Ecto neural progenitor cell (in vitro differentiated cells): ENCODE measurements around the gene KCNT2.

Experiments
- DNase-seq: peaks from one replicate; pipeline ENCODE4 v3.0.0-alpha.2; 2018; ENCODE audit warnings: low spot score

The KCNT2 gene

DNA sequence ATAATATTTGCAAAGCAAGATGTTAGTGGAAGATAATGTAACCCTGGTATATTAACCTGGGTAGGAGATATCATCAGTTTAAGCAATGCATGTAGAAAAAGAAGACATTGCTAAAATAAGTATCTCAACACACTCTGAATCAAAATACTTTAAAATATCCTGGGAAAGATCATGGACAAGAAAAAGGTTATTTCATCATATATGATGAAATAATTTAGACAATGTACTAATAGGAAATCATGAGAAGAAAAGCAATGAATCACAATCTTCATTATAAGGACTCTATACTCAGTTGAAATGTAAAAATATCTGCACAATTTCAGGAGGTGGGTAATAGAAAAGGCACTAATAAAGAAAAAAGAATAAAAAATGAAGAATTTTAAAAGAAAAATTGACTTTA, 158.8 kb downstream of the KCNT2 start:
- DNase-seq, result no peak

DNA sequence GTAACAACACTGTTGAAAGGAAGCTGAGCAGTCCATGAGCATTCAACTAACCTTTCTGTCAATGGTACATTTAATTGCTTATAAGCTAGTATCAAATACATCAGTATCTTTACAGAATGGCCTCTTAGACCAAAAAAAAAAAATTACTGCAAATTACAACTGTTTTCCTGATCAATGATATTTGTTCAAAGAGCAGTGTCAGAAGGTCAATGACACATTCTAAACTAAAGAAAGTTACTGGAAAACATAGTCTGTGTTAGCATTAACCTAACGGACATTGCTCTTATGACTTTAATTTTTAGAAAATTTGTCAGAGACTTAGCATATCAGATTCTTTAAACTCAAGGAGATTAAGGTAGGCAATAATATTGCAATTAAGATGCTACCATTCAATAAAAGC, 162.5 kb downstream of the KCNT2 start:
- no peak for DNase-seq

DNA sequence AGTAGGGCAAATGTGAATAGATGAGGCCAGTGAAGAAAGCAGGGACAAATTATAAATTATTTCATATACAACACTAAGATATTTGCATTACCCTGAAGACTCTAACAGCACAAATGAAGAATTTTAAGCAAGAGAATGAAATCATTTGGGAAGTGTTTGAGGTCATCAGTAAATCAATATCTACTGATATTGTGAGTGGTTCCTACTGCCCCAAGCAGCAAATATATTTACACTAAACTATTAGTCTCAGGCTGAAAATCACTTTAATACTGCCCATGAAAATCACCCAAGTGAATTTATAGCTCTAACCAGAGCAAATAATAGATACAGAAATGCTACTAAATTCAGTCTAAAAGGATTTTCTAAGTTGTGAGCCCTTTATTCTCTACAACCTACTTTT, 163.6 kb downstream of the KCNT2 start:
- DNase-seq, result no peak

DNA sequence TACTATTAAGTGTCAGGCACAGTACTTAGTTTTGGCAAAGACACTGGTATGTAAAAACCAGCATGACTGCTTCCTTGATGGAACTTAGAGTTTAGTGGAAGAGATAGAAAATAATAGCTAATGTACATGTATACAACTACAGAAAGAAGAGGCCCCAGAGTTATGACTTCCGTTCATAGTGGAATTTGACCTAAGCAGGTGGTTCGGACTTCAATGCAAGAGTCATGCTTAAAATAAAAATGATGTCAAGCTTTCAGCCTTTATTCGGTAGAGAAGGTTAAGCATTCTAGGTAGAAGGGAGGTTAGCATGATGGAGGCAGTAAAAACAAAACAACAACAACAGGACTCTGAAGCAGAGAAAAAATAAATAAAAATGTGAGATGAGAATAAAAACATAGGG, 165.9 kb downstream of the KCNT2 start:
- no peak for DNase-seq

DNA sequence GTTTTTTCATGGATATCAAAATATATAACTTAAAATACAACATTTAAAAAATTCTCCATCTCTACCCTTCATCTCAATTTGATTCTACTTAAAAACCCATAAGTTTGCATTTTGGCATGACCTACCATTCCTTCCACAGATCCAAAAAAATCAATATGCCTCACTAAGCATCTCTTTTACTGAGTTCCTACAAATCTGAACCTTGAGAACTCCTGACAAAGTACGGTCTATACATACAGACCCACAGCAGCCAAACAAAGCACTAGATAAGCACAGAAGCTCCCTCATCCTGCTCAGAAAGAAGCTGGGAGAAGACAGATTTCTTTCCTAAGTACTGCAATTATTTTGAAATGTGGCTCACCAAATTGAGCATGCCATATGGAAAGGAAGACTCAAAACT, 167.5 kb downstream of the KCNT2 start:
- DNase-seq, result no peak

DNA sequence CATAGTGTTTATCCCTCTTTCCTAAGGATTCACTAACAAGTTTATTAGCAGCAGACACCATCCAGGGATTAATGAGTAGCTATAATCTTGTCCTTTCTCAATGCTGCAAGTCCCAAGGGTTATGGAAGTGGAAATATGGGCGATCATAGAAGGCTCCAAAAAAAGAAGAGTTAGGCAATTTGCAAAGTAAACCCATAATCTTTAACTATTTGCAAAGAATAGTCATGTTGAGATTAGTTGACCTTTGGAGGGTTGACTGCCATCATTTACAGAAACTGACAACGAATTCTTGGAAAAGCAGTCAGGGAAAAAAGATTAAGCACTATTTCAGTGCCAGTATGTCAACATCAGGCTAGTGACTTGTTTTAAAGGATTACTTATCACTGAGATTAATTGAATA, 169.9 kb downstream of the KCNT2 start:
- DNase-seq, result no peak

DNA sequence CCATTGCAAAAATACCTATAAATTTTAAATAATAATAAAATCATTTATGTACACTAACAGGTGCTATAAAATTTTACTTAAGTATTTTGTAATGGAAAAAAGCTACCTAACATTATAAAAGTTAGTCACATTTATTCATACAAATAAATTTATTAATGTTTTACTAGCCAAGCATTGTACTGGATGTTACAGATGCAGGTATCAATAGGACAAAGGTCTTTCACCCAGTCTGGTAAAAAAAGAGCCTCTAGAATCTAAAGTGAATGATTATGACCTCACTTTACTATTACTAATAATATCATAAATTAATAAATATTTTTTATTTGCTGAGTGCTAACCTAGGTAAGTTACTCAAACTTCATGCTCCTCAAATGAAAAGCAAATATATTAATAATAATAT, 170.6 kb downstream of the KCNT2 start:
- DNase-seq, result no peak

DNA sequence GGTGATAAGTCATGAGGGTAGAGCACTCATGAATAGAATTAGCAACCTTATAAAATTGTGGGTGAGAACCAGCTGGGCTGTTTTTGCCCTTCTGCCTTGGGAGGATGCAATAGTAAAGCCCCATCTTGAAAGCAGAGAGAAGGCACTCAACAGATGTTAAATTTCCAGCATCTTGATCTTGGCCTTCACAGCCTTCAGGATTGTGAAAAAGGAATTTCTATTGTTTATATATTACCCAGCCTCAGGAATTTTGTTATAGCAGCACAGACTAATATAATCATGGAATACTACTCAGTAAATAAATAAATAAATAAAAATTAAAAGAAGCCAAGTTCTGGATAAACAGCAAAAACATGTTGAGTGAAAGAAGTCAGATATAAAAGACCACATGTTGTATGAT, 175.2 kb downstream of the KCNT2 start:
- DNase-seq, result no peak

DNA sequence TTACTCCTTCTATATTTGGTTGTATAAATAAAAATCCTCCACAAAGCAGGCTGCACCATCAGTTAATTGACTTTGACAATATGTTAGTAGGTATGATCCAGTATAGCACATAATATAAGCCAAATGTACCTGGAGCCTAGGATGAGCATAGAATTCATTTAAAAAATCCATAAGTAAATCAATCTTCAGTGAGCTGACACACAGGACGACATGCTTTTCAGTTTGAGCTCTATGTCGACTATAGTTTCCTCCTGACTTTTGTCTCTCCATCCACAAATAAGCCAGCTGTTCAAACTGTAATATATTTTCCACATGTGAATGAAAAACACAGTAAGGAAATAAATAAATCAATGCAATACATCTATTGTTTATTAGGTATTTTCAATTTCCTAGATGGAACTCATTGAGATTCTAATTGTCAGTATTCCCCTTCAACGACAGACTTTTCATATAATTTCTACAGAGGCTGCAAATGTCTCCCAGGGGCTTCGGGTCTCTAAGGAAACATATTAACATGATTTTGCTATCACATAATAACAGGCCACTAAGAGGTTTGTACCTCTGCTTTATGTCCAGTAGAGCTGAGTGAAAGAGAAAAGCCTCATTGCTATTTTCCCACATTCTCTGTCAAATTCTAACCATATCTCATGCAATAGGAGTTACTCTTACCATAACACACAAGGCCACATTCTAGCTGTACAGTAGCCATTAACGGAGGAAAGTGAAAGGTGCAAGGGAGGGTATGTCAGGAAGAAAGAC, 180.1 kb downstream of the KCNT2 start:
- DNase-seq, result no peak

DNA sequence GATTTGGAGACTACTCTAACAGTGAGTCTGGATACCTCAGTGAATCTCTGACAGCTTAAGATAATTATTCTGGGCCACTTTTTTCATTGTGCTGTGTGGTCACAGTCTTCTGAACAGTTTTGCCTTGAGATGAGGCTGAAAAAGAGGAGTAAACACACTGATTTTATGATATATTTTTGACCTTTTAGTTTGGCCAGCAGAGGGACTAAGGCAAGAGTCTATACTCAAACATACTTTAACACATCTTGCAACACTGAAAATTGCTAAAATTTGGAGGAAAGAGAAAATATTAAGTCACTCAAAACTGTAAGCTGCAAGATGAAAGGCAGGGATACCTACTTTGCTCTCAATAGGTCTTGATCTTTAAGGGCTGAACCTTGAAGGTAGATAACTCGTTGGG, 182.7 kb downstream of the KCNT2 start:
- DNase-seq, result no peak

DNA sequence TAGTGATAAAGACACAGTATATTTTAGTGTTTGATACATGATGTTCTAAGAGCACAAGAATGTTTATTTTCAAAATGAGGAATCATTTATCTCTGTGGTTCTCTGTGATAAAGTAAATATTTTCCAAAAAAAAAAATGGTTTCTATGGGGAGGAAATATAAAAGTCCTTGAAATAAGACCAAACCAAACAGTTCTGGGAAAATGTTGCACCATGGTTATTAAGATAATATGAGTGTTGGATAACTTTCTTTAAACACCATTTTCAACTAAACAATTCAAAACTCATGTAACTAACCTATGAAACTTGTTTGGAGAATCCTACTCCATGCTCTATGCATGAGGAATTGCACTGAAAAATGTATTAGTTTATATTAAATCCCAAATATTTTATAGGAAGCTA, 184.6 kb downstream of the KCNT2 start:
- no peak for DNase-seq

DNA sequence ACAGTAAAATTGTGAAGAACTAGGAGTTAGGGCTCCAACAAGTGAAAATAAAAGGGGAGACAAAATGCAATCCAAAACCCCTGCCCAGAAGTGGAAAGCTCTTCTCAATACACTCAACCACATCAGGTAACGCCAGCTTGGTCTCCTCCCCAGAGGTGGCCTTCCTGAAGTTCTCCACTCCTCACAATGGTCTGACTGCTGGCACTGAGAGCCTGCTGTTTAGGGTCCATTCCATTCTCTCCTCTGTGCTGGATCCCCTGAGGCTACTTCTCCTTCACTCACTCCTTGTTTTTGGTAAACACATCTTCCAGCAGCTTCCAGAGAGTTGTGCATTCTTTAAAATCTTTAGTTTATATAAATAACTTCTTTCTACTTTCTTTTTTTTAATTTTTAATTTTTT, 189.5 kb downstream of the KCNT2 start:
- DNase-seq, result no peak

DNA sequence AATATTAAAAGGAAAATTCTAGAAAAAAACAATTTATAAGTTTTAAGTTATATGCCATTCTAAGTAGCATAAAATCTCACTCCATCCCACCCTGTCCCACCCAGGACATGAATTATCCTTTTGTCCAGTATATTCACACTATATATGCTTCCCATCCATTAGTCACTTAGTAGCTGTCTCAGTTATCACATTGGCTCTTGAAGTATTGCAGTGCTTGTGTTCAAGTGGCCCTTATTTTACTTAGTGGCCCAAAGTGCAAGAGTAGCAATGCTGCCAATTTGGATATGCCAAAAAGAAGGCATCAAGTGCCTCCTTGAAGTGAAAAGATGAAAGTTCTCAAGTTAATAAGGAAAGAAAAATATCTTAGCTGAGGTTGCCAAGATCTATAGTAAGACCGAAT, 192.3 kb downstream of the KCNT2 start:
- DNase-seq, result no peak

DNA sequence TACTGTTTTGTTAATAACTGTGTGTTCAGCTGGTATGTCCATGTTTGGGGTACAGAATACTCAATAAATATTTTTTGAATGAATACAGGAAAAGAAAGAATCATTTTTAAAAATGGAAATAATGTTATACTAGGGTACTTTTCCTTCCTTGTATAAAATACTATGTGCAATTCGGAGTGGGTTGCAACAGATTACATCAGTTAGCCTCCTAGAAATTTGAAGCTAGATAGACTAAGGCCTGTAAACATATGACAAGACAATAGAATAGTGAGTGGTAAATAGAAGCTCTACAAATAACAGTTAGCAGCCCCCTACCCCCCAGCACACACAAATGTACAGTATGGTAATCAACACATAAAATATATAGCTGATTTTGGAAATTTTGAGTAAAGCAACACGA, 195.9 kb downstream of the KCNT2 start:
- DNase-seq, result no peak

DNA sequence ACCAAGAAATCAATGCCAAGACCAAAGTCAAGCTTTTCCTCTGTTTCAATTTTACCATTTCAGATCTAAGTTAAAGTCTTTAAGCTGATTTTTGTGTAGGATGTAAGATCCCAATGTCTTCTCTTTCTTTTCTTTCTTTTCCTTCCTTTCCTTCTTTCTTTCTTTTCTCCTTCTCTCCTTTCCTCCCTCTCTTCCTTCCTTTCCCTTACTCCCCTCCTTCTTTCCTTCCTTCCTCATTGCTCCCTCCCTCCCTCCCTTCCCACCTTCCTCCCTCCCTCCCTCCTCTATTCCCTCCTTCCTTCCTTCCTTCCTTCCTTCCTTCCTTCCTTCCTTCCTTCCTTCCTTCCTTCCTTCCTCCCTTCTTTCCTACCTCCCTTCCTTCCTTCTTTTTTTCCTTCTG, 197.5 kb downstream of the KCNT2 start:
- no peak for DNase-seq

DNA sequence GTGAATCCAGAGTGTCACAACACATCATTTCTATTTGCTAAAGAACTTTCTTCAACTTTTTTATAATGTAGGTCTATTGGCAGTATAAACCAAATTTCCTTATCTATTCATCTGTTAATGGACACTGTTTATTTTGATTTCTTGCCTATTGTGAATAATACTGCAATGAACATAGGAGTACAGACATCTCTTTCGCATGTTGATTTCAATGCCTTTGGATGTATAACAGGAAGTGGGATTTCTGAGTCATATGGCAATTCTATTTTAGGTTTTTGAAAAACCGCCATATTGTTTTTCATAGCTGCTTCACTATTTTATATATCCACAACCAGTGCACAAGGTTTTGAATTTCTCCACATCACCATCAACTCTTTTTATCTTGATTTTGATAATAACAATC, 198.7 kb downstream of the KCNT2 start:
- DNase-seq, result no peak

DNA sequence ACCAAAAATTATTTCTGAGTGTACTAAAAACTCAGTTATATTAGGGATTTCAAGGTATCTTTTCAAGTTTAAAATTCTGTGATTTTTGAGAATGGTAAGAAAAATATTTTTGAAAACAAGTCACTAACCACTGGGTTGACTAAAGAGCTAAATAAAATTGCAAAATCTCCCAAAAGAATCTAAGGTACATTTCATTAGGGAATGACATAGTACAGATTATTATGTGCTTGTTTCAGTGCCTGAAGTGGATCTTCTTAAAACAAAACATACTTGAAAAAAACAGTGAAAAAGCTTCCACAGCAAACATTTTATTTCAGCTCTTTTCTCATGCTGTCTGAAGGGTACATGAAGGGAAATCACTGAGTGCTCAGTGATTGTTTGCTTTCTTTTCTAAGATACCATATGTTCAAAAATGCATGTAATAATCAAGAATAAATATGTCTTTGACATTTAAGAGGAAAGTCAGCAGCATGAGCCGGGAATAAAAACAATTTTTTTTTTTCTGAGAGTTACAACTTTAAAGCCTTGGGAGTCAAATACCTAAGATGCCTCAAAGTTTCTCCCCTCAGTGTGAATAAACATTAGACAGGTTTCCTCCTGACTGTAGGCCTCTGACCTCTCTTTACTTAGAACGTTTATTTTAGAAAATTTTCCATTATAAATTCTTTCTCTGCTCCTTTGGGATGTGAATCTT, 200.7 kb downstream of the KCNT2 start:
- no peak for DNase-seq

DNA sequence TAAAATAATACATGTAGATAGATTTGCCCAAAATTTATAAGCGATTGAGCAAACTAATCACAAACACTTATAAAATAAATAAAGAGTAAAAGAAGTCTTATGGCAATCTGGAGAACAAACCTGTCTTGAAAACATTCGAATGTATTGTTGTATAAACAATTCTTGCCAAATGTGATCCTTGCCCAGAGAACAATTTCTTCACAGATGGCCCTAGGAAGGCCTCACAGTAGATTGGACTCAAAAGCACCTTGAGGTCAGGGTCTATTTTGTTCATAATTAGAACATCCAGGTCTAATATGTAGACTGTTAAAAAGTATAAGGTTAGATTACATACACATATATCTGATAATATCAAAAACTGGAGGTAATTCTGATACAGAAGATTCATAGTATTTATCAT, 202.4 kb downstream of the KCNT2 start:
- DNase-seq, result no peak

DNA sequence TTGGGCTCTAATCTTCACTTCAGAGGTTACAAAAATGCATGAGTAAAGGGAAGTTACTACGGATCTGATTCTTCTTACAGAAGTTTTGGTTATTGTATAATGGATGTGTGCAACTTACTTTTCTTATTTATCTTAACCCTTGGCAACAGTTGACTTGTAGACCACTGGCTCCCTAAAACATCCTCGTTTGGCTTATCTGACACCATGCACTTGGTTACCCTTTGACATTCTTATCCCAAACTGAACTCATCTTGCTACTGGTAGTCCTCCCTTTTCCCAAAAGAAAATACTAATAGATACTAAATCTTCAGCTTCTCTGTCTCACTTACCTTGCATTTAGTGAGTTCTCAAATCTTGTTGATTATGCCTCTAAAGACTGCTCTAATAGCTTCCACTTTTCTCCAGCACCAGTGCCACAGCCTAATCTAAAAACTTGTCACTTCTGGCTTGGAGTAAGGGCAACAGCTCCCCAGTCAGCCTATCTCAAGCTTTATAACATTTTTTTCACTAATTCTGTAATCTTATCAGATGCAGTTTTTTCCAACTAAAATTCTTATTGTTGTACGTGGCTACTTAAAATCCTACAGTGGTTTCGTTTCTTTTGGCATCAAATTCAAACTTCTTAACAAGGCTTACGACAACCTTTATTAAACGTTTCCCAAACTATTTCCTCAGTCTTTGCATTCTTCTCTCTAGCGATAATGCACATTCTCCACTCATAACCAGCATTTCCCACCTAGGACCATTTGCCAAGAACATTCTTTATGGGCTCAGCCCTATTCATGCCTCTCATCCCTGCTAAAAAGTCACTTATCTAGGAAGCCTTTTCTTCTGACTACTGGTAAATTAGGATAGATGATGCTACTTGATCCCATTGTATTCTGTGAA, 204.2 kb downstream of the KCNT2 start:
- no peak for DNase-seq

DNA sequence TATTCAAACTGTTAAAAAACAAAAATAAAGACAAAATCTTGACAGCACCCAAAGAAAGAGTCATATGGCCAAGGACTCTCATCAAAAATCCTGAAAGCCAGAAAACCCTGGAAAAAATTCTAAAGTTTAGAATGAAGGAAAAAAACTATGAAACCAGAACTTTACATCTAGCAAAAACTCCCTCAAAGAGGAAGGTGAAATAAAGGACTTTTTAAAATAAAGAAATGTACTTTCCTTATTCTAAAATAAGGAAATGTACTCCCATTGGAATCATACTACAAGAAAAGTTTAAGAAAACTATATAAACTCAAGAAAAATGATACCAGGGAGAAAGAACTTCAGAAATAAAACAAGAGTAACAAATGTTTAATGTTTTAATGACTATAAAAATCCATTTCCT, 206.3 kb downstream of the KCNT2 start:
- DNase-seq, result no peak

DNA sequence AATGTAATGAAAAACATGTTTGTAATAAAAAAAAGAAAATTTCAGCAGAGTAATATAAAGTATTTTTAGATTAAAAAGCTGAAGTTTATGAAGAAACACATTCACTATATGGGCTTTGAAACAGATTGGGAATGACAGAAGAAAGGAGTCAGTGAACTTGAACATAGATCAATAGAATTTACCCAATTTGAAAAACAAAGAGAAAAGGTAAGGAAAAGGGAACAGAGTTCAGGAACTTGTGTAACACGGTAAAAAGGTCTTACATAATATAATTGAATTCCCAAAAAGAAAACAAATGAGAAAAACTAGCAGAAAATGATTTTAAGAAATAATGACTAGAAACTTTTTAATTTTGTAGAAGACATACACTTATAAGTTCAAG, 206.8 kb downstream of the KCNT2 start:
- no peak for DNase-seq

DNA sequence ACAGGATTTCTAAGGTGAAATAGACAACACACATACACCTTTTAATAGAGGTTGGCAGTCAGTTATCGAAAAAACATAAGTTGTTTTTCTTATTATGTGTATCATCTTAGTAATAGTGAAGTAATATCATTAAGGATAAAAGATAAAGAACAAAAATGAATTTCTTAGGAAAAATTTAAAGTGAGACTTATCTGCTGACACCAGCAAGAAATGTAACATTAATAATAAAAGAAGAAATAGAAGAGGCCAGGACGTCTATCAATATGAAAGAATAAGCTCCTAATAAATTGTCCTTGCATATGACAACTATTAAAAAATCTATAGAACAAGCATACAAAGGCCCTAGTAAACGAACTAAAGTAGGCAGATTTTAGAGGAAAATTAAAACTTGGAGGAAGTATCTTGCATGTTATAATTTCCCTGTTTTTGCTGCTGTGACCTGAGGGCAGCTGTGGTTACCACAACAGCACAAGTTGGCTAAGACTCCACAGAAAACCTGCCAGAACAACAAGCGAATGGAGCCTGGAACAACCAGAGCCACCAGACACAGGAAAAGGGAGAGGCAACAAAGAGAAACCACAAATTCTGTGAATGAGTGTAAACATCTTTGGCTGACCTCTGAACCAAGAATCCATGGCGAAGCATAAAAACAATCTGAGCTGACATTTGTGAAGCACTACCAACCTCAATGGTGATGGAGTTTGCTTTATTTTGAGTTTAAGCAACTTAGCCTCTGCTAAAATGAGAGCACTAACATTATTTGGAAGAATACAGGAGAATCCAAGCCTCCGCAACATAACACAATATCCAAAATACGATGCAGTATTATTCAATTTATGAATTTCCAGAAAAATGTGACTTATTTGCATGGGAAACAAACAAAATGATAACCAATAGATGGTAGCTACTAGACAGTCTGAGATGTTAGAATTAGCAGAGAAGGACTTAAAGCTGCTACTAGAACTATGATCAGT, 207.5 kb downstream of the KCNT2 start:
- DNase-seq, result no peak
